G401 (cell line): ENCODE measurements around the gene CDKN1C. TPM values are rescaled to one million over a fixed set of nuclear protein-coding genes. Genes with fewer than 3 reads are reported as not detected.

Experiments used
- DNase-seq: peaks from one replicate; pipeline ENCODE4 v3.0.0-alpha.2; 2015; ENCODE audit warnings: low spot score
- in situ Hi-C: cut with HindIII; loops from 2 replicates; pipeline ENCODE4 v1.10.0; 2016; ENCODE audit warnings: low sequenced_read_pairs, mixed read lengths
- total RNA-seq: library from RNA; depleted of rRNA; stranded (reverse); fragments of >200 nt; shearing (Covaris generic); gene quantifications from 2 replicates; pipeline ENCODE4 v1.2.3, GENCODE V29; 2014; rRNA removed

Gene CDKN1C
- total RNA-seq: 14.0 and 15.6 TPM in 2 replicates

DNA sequence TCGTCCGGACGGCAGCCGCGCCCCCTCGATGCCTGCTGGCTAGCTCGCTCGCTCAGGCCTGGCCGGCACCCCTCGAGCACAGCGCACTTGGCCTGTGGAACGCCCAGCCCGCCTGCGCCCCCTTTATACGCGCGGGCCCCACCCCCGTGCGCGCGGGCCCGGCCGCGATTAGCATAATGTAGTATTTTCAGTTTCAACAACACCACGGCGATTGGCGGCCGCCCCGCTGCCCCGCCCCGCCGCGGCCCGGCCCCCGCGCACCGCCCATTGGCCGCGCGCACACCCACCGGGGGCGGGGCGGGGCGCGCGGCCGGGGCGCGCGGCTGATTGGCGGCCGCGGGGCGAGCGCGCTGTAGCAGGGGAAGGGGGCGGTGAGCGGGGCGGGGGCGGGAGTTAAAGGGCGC is at the start of gene CDKN1C:
CDKN1C (minus strand) TSS at position 98 of the 404 bp plus-strand sequence. CDS start 319 bp downstream, outside the sequence.
- peak; percentile 29 for DNase-seq
- in situ Hi-C loops: no loop called here

DNA sequence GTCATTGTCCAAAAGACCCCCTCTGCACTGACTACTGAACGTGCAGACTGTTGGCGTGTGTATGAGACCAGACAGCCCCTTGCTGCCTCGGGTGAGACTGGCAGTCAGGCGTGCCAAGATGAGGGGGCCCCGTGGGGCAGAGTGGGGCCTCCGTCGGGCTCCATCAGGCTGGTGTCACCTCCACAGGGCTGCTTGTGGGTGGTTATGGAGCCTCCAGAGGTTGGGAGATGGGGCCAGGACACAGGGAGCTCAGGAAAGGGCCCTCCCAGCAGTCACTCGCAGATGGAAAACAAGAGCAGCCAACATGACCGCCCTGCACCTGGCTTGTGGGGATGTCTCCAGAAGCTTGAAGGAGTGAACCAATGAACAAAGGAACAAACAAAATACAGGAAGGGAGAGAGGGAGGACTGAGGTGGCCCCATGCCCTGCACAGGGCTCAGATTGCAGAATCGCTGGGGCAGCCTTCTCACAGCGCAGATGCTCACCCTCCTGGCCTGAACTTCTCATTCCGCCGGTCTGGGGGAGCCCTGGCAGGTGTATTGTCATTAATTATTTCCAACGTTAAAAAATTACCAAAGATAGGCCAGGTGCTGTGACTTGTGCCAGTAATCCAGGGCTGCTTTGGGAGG is 49.1 kb upstream of the CDKN1C start:
- DNase-seq: no peak
- in situ Hi-C loops: no loop called here

DNA sequence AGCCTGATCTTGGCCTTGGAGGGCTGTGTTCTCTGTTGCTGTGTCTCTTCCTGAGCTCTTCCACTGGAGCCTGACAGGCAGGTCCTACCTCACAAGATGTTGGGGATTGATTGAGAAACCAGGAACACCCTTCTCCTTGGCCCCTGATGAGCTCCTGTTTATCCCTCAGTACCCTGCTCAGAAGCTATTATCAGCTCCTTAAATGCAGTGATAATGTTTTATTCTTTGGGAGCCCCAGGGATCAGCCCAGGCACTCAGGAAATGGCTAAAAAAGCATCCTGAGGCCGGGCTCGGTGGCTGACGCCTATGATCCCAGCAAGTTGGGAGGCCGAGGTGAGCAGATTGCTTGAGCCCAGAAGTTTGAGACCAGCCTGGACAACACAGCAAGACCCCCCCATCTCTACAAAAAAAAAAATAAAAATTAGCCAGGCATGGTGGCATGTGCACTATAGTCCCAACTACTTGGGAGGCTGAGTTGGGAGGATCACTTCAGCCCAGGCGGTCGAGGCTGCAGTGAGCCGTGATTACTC is 48.5 kb upstream of the CDKN1C start:
- in situ Hi-C loops: no loop called here

DNA sequence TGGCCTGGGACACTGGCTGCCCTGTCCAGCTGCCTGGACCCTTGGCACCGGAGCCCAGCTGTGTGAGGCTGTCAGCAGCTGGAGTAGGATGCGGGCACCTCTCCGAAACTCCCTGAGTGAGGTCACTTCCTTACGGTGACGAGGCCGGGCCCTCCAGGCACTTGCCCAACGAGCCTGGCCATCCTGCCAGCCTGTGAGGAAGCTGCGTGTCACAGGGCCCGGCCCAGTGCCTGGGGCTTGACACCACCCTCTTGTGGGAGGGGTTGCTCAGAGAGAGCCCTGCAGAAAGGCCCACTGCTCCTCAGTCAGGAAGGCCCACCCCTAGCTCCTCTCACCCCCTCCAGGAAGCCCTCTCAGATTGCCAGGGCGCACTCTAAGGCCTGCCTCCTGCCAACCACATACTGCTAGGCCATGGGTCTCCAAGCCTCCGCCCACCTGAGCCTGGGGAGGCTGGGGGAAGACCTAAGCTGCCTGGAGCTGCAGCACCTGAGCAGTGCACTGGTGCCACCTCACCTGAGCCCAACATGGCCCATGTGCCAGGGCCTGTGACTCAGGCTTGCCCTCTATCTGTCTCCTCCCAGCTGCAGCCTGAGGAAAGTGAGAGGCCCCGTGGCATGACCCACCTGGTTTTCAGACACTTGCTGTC is 47.9 kb upstream of the CDKN1C start:
- no peak for DNase-seq
- in situ Hi-C loops: no loop called here

More for the DNA sequence above, 48.5 kb upstream of the CDKN1C start:
- no peak for DNase-seq

DNA sequence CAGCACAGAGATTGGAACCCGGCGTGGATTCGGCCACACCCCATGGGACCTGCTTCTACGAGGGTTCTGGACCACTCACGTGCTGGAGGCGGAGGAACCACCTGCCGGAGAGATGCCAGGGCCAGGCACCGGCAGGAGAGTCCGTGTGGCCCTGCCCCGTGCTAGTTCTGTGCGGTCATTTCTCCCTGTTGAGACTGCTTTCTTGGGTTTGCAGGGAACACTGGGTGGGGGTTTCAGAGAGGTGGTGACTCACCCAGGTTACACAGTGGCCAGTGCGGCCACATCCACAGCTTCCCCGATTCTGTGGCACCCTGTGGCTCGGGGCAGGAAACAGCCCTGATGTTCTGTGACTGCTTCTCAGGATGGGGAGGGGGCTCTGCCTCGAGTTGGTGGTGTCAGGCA is 47.3 kb upstream of the CDKN1C start:
- in situ Hi-C loops: no loop called here
- no peak for DNase-seq

DNA sequence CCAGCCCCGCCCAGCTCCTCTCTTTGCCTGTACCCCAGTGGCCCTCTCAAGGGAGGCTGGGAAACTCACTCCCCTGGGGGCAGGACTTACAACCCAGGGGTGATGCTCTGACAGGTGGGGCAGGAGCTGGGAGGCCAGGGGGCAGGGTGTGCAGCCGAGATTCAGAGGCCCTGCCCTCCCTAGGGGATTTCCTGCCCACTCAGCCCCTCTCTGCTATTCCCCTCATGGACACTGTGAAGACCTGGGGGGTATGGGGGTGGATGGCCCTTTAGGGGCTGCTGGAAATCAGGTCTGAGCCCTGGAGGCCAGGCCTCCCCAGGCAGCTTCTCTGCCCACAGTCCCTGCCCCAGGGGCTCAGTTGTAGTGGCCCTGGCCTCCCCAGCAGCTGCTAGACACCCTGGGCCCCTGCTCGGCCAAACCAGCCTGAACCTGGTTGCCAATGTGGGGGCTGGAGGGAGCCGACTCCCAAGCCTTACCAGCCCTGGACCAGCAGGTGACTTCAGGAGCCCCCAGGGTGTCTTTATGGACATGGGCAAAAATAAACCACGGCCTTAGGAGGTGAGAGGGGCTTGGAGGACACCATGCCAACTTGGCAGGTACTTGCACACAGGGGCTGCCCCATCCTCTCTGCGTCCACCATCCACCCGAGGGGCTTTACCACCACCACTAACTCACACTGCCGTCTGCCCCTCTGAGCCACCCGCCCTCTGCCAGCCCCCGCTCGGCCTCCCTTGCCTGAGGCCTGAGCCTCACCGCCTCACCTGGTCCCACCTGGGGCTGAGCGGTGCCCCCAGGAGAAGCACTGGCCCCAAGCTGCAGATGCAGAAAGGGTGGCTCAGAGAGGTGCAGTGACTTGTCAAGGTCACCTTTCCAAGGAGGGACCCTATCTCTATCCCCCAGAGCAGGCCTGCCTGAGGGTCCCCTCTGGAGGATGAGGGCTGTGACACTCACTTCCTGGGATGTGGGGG is 46.5 kb upstream of the CDKN1C start:
- no peak for DNase-seq
- in situ Hi-C loops: no loop called here

DNA sequence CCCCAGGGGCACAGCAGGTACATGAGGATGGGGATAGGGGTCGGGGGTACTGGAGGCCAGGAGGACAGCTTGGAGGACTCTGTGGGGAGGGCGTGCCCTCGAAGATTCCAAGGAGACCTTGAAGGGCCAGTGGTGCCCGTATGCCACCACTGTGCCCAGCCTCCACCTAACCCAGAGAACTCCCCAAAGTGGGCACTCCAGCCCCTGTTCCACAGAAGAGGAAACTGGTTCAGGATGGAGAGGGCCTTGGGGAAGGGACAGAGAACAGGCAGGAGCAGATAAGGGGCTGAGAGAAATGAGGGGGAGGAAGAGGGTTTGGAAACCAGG is 45.8 kb upstream of the CDKN1C start:
- no peak for DNase-seq
- in situ Hi-C loops: no loop called here

DNA sequence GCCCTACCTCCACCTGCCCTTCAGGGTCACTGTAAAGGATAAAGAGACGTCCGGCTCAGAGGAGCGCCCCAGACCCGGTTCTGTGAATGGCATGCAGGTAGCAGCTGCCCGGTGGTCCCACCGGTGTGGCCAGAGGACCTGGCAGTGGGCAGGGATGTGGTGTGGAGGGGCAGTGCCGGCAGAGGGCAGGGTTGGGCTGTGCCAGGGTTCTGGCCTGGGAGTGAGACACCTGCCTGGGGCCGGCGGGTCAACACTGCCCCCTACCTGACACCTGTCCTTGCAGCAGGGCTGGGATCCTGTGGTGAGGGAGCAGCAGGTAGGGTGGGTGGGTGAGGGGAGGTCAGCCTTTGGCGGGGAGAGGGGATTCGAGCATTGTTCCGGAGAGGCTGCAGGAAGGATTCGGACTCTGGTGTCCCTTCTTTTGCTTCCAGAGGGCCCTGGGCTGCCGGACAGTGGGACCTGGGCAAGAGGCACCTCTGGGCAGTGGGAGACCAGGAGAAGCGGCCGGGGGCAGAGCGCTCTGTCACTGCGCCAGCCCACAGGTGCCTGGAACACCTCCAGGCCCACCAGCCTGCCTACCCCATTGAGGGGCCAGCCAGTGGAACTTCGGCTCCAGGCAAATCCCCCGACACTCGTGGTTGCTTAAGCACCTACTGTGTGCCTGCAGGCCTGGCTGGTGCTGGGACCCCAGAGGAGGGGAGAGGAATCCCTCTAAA is 45.3 kb upstream of the CDKN1C start:
- peak; percentile 29 for DNase-seq
- in situ Hi-C loops: no loop called here

DNA sequence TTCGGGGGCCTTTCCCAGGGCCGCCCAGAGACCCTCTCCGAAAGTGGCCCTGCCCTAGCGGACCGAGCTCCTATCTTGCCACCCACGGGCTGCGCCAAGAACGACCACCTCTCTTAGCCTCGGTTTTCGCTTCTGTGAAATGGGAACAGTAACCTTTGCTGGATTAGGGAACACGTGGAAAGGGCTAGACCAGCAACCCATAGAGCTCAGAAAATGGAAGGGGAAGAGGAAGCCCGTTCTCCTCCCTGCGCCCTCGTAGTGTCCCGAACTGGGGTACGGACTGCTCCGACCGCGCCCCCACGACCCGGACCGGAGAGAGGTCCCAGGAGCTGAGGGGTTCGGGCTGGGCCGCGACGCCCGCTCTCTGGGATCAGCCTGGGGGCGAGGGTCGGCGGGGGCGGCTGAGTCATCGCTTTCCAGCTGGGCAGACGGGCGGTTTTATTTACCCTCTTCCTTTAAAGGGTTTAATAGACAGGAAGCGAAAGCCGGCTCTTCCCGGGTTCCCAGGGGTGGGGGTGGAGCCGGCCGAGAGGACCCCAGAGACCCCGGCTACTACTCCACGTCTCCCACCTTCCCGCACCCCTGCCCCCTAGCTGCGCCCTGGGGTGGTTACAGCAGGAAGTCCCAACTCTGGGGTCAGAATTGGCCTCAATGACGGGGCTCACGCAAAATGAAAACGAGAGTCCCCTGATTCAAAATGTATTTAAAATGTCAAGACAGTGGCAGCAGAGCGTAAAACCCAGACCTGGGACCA is 44.6 kb upstream of the CDKN1C start:
- DNase-seq: no peak
- in situ Hi-C loops: no loop called here

DNA sequence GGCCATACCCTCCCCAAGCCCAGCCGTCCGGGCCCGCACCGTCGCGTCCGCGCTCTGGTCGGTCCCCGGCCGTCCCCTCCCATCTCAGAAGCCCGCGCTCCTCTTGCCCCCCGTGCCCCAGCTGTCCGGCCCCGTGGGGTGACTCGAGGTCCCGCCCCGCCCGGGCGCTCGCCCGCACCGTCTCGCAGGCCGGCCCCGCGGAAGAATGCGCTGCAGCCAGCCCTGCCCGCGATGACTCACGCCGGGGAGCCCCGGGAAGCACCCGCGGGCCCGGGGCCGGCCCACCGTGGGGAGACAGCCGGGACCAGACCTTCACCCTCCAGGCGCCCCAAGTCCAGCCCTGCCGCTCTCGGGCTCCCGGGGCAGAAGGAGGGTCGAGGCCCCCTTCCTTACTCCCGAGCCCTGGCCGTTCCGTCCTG is 44.0 kb upstream of the CDKN1C start:
- in situ Hi-C loops: no loop called here
- DNase-seq: no peak

DNA sequence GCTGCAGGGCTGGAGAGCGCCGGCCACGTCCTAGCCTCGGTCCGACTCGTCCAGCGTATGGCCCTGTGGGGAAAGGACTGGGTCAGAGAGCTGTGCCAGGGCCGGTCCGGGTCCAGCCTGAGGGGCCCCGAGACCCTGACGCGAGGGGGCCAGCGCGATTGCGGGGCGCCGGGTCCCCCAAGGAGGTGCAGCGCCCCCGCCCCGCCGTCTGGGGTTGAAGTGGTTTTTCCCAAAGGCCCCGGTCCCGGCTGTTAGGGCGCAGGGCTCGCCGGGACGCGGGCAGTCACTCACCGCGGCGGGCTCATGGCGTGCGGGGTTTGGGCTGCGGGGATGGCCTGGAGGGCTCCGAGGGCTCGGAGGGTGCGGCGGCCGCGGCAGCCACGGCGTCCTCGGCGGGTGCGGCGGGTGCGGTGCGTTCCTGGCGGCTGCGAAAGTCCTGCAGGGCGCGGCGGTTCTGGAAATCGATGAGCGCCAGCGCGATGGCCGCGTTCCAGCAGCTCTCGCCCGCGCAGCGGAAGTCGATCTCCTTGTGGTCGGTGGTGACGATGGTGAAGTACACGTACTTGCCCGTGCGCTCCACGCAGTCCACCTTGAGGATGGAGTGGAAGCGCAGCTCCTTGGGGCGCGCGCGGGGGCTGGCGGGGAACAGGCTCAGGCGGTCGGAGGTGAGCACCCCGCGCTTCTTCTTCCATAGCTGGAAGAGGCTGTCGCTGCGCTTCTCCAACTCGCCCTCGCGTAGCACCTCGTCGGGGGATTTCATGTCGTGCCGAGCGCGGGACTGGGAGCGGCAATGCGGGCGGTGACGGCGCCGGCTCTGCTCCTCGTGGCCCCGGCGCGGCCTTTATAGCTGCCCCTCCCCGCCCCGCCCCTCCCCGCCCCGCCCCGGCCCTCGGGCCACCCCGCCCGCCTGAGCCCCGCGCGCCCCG is 43.3 kb upstream of the CDKN1C start, which contains the start of gene PHLDA2:
PHLDA2 (minus strand) TSS at position 816 of the 926 bp plus-strand sequence; CDS start at position 760, 56 bp downstream.
- no peak for DNase-seq
- in situ Hi-C loops: no loop called here

DNA sequence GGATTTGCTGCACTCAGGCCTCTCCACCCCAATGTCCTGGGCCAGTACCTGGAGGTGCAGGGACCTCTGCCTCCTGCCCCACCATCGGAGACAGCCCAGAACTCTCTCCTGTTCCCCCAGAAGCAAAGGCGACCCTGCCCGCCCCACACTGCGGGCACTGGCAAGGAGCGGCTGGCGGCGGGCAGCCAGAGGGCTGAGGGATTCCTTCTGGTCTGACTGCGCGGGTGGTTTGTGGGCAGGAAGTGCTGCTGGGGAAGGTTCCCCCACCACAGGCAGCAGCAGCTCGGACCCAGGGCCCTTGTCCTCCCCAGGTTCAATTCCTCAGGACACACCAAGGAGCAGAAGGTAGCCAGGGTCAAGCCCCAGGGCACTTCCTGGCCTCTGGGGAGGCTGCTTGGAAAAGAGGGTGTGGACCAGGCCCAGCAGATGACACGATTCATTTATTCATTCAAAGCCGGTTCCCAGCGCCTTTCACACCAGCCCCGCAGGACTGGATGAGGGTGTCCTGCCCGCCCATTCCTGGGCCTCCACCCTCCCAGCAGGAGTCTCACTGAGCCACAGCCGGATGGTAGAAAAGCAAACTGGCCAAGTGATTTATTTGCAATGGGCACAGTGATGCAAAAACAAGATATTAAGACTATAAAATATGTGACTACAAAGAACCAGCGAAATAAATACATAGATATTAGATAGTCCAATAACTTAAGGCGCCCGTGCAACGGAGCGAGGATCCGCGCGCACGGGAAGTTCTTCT is 42.5 kb upstream of the CDKN1C start:
- no peak for DNase-seq
- in situ Hi-C loops: no loop called here

DNA sequence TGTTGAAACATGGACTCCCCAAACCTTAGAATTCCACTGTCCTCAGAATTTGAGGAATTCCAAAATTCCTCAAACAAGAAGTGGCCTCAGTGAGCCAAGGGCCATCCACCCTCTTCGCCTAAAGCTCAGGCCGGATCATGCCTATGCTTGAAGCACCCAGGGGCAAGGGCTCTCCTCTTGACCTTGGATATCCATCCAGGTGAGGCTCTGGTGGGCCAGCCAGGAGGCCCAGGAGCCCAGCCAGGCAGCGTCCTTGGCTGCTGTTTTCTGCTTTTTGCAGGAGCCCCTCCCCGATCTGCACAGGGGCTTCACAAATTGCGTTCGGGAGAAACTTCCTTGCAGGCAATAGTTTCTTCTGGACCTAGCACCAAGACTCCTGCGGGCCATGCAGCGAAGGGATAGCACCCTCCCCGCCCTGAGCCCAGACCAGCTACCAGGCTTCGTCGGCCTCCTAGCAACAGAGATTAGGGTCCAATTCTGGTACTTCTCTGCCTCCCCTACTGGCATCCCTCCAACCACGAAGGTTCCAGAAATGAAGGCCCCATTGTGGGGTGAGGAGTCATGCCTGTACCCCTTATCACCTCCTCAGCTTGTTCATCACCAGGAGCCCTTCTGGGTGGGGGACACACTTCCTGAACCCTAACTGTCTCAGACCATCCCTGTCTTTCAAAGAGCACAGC is 41.7 kb upstream of the CDKN1C start:
- in situ Hi-C loops: no loop called here
- DNase-seq: no peak

DNA sequence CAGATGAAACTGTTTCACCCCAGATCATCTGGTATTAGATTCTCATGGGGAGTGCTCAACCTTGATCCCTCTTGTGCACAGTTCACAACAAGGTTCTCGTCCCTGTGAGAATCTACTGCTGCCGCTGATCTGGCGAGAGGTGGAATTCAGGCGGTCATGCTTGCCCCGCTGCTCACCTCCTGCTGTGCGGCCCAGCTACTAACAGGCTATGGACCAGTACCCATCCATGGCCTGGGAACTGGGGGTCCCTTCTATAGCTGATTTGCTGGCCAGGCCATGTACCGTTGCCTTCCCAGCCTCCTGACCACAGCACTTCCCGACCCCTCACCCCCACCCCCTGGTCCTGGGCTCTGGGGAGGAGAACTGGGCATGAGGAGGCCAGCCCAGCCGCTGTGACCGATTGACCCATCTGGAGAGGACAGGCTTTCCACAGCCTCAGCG is 41.1 kb upstream of the CDKN1C start:
- no peak for DNase-seq
- in situ Hi-C loops: no loop called here

DNA sequence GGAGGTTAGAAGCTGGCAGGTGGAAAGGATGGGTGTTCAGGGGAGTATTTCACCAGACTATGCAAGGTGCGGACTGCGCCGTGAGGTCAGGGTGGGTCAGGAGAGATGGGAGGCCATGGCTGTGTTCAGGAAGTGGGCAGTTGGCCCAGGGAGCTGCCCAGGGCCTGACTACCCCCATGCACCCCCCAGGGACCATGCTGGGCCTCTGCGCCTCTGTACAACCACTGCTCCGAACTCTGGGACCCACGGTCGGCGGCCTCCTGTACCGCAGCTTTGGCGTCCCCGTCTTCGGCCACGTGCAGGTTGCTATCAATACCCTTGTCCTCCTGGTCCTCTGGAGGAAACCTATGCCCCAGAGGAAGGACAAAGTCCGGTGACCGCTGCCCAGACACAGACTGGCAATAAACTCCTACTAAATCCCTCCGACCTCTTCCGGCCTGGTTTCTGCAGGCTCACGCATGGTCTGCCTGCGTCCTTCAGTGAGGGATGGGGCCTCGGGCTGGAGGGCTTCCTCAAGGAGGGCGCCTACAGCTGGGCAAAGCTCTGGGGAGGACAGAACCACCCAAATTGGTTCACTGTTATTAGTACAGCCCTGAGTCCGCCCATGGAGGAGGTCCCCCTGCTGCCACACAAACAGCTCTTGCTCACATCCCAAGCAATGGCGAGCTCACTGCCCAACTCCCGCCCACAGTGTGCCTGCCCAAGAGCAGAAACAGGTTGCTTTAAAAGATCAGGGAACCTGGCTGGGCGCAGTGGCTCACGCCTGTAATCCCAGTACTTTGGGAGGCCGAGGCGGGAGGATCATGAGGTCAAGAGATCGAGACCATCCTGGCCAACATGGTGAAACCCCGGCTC is 39.5 kb upstream of the CDKN1C start:
- DNase-seq: no peak
- in situ Hi-C loops: no loop called here
